WTC11 (cell line): Measurements from ENCODE around the gene RRP1. TPM values are rescaled to one million over a fixed set of nuclear protein-coding genes. Genes with fewer than 3 reads are reported as not detected.
A peak's percentile ranks its signal among the peaks of the same experiment; 100 is the strongest.
"Not testable (repeated sequence)": the region's sequence is repeated elsewhere in the genome, so short reads cannot be mapped to it uniquely, and the experiment has no call there.

Experiments
- ATAC-seq: fragments of 200-7000 bp; cut with Tn5 transposase; 2 replicates; pipeline ENCODE4 v1.10.0; 2021; ENCODE audit warnings: mild to moderate bottlenecking, moderate library complexity
- CTCF ChIA-PET: fragments of 300-600 bp; sonication (Branson Sonifier 250); formaldehyde crosslinking; loops from one replicate; lab custom pipeline; 2021; ENCODE audit warnings: antibody characterized with exemption; lab: Charles Lee
- POLR2A ChIA-PET: fragments of 350-600 bp; sonication (Branson Sonifier 250); formaldehyde crosslinking; loops from one replicate; lab custom pipeline; 2021; ENCODE audit warnings: antibody characterized with exemption; lab: Charles Lee
- DNase-seq: peaks from one replicate; pipeline ENCODE4 v3.0.0; 2021; ENCODE audit warnings: low spot score
- H3K27ac Mint-ChIP-seq: 2 replicates; pipeline ENCODE4 v1.8.0; 2021; ENCODE audit warnings: mixed read lengths
- H3K27me3 Mint-ChIP-seq: 2 replicates; pipeline ENCODE4 v1.8.0; 2021; ENCODE audit warnings: low read depth, mild to moderate bottlenecking, moderate library complexity, mixed read lengths
- H3K36me3 Mint-ChIP-seq: 2 replicates; pipeline ENCODE4 v1.8.0; 2021; ENCODE audit warnings: mixed read lengths
- H3K4me1 Mint-ChIP-seq: 2 replicates; pipeline ENCODE4 v1.8.0; 2022; ENCODE audit warnings: mixed read lengths
- H3K4me3 Mint-ChIP-seq: 2 replicates; pipeline ENCODE4 v1.8.0; 2021; ENCODE audit warnings: mild to moderate bottlenecking, moderate library complexity, mixed read lengths
- H3K9me3 Mint-ChIP-seq: 2 replicates; pipeline ENCODE4 v1.8.0; 2021; ENCODE audit warnings: mixed read lengths
- ATF2 ChIP-seq: sonication (generic); formaldehyde crosslinking; IDR thresholded peaks from 2 replicates; pipeline ENCODE4 v1.8.1; 2022; ENCODE audit warnings: low read depth, missing genetic modification reagents, borderline replicate concordance
- JAZF1 ChIP-seq: fragments of 250-450 bp; sonication (Bioruptor Pico); IDR thresholded peaks from 2 replicates; pipeline ENCODE4 v1.9.0; 2021; ENCODE audit warnings: moderate library complexity, mild to moderate bottlenecking, inconsistent platforms
- NFATC4 ChIP-seq: fragments of 250-450 bp; sonication (Bioruptor Pico); IDR thresholded peaks from 2 replicates; pipeline ENCODE4 v1.9.0; 2021; ENCODE audit warnings: mild to moderate bottlenecking
- NFYB ChIP-seq: sonication (generic); formaldehyde crosslinking; conservative IDR thresholded peaks from 2 replicates; pipeline ENCODE4 v1.8.0; 2022; ENCODE audit warnings: low read depth, missing genetic modification reagents
- OVOL2 ChIP-seq: fragments of 250-450 bp; sonication (Bioruptor Pico); IDR thresholded peaks from 2 replicates; pipeline ENCODE4 v1.9.0; 2021; ENCODE audit warnings: mild to moderate bottlenecking, borderline replicate concordance
- SMAD4 ChIP-seq: sonication (generic); formaldehyde crosslinking; IDR thresholded peaks from 2 replicates; pipeline ENCODE4 v1.8.0; 2022; ENCODE audit warnings: mild to moderate bottlenecking, missing genetic modification reagents
- ZNF121 ChIP-seq: sonication (generic); formaldehyde crosslinking; IDR thresholded peaks from 2 replicates; pipeline ENCODE4 v1.8.0; 2023; ENCODE audit warnings: missing genetic modification reagents
- ZNF263 ChIP-seq: sonication (generic); formaldehyde crosslinking; IDR thresholded peaks from 2 replicates; pipeline ENCODE4 v1.8.1; 2022; ENCODE audit warnings: low read depth, mild to moderate bottlenecking, moderate library complexity, missing genetic modification reagents
- ZNF396 ChIP-seq: fragments of 250-450 bp; sonication (Bioruptor Pico); IDR thresholded peaks from 2 replicates; pipeline ENCODE4 v1.8.0; 2021; ENCODE audit warnings: mild to moderate bottlenecking, moderate library complexity, borderline replicate concordance
- total RNA-seq: library from RNA; stranded (reverse); gene quantifications from 3 replicates; pipeline ENCODE4 v1.2.3, GENCODE V29; 2021
- TF ChIP-seq, protein P1 (sequence below): sonication (generic); formaldehyde crosslinking; IDR thresholded peaks from 2 replicates; pipeline ENCODE4 v1.8.0; 2022; ENCODE audit warnings: mild to moderate bottlenecking, missing genetic modification reagents
- TF ChIP-seq, protein P2 (sequence below): sonication (generic); formaldehyde crosslinking; IDR thresholded peaks from 2 replicates; pipeline ENCODE4 v1.8.1; 2023; ENCODE audit warnings: mild to moderate bottlenecking, missing genetic modification reagents
- TF ChIP-seq, protein P3 (sequence below): sonication (generic); formaldehyde crosslinking; IDR thresholded peaks from 2 replicates; pipeline ENCODE4 v1.8.0; 2023; ENCODE audit warnings: missing genetic modification reagents

Gene RRP1
- total RNA-seq, 1 experiment from 2014 or later, result 53.0 TPM

DNA sequence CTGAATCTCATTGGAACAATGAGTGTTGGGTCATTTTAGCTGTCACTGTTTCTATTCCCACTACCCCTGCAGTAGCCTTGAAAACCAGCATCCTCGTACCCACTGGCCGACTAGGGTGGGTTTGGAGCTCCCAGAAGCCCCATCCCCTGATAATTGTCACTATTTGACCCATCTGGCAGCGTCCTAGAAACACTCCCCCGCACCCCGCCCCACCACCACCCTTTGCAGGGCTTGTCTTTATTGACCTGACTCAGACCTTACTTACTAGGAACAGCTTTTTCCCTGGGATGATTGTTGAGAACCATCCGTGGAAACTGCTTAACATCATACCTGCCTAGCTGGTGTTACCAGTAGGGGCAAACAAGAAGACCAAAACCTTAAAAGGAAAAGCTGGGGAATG, 47.2 kb downstream of the RRP1 start:
- ATAC-seq (no peak), DNase-seq (no peak)
- H3K4me3 Mint-ChIP-seq, result no peak overlapping the region
- H3K36me3 Mint-ChIP-seq, result no peaks in the 10 kb centered on the region
- peaks cover 8% of the 10 kb centered on the region for H3K9me3 Mint-ChIP-seq
- POLR2A ChIA-PET, result interaction anchor here (0.6 kb wide), 2 partner anchors 24 to 1226 kb away, joined by 3 to 4 read pairs; no protein-coding TSS in a partner anchor
- H3K27me3 Mint-ChIP-seq, result no peaks in the 10 kb centered on the region; the same call in 1 of the 2 replicates
- no peaks in the 10 kb centered on the region for H3K4me1 Mint-ChIP-seq
- TF ChIP-seq NFYB (CRISPR knock-in tag), result no peak
- H3K27ac Mint-ChIP-seq, result no peak overlapping the region
- CTCF ChIA-PET, result interaction anchor here (1.1 to 1.7 kb wide), 5 partner anchors 9 to 105 kb away, joined by 3 to 5 read pairs (median 4); no protein-coding TSS in a partner anchor

GRCh38 chr21:43840259-43840658, 50.9 kb downstream of the RRP1 start:
- DNase-seq (no peak), ATAC-seq (no peak)
- CTCF ChIA-PET, result interaction anchor here (1.1 kb wide), 1 partner anchor 101 kb away, joined by 6 read pairs; no protein-coding TSS in a partner anchor
- Mint-ChIP-seq H3K9me3 (peaks cover 5% of the 10 kb centered on the region), H3K4me3 (no peak overlapping the region), H3K36me3 (no peaks in the 10 kb centered on the region), H3K27me3 (no peaks in the 10 kb centered on the region), H3K27ac (no peak overlapping the region), H3K4me1 (no peaks in the 10 kb centered on the region)
- POLR2A ChIA-PET, result no interaction called here
- TF ChIP-seq, protein P1, sequence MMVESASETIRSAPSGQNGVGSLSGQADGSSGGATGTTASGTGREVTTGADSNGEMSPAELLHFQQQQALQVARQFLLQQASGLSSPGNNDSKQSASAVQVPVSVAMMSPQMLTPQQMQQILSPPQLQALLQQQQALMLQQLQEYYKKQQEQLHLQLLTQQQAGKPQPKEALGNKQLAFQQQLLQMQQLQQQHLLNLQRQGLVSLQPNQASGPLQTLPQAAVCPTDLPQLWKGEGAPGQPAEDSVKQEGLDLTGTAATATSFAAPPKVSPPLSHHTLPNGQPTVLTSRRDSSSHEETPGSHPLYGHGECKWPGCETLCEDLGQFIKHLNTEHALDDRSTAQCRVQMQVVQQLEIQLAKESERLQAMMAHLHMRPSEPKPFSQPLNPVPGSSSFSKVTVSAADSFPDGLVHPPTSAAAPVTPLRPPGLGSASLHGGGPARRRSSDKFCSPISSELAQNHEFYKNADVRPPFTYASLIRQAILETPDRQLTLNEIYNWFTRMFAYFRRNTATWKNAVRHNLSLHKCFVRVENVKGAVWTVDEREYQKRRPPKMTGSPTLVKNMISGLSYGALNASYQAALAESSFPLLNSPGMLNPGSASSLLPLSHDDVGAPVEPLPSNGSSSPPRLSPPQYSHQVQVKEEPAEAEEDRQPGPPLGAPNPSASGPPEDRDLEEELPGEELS (CRISPR knock-in tag), result no peak
- TF ChIP-seq ZNF121 (CRISPR knock-in tag), result peak; percentile 84

- peaks cover 5% of the 10 kb centered on the region for H3K9me3 Mint-ChIP-seq
- no peaks in the 10 kb centered on the region for H3K4me1 Mint-ChIP-seq
- ChIA-PET POLR2A (no interaction called here), CTCF (no interaction called here)
- no peaks in the 10 kb centered on the region for H3K27me3 Mint-ChIP-seq
- ATAC-seq (no peak), DNase-seq (no peak)
- TF ChIP-seq ATF2 (CRISPR knock-in tag), result no peak
- no peak for TF ChIP-seq ZNF263 (CRISPR knock-in tag)
- no peak for TF ChIP-seq JAZF1 (CRISPR knock-in tag)
- TF ChIP-seq NFATC4 (CRISPR knock-in tag), result no peak
- TF ChIP-seq, protein P2, sequence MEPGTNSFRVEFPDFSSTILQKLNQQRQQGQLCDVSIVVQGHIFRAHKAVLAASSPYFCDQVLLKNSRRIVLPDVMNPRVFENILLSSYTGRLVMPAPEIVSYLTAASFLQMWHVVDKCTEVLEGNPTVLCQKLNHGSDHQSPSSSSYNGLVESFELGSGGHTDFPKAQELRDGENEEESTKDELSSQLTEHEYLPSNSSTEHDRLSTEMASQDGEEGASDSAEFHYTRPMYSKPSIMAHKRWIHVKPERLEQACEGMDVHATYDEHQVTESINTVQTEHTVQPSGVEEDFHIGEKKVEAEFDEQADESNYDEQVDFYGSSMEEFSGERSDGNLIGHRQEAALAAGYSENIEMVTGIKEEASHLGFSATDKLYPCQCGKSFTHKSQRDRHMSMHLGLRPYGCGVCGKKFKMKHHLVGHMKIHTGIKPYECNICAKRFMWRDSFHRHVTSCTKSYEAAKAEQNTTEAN (CRISPR knock-in tag), result no peak
- TF ChIP-seq OVOL2, result no peak
- no peak for TF ChIP-seq SMAD4 (CRISPR knock-in tag)
- TF ChIP-seq ZNF121 (CRISPR knock-in tag), result no peak
- TF ChIP-seq ZNF396 (CRISPR knock-in tag), result no peak
- TF ChIP-seq, protein P3, sequence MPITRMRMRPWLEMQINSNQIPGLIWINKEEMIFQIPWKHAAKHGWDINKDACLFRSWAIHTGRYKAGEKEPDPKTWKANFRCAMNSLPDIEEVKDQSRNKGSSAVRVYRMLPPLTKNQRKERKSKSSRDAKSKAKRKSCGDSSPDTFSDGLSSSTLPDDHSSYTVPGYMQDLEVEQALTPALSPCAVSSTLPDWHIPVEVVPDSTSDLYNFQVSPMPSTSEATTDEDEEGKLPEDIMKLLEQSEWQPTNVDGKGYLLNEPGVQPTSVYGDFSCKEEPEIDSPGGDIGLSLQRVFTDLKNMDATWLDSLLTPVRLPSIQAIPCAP, result no peak
- no peaks in the 10 kb centered on the region for H3K36me3 Mint-ChIP-seq
- H3K4me3 Mint-ChIP-seq, result no peak overlapping the region
- H3K27ac Mint-ChIP-seq, result no peak overlapping the region
Measured at GRCh38 chr21:43842742-43843141, 53.4 kb downstream of the RRP1 start.

DNA sequence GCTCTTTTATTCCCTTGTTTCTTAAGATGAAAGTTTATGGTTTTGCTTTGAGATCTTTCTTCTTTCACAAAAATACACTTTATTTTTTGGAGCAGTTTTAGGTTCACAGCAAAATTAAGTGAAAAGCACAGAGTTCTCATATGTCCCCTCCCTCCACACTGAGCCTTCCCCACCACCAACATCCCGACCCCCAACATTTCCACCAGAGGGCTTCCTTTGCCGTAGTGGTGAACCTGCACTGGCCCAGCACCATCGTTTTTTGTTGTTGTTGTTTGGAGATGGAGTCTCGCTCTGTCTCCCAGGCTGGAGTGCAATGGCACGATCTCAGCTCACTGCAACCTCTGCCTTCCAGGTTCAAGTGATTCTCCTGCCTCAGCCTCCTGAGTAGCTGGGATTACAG, 55.5 kb downstream of the RRP1 start:
- DNase-seq, result not testable (repeated sequence)

More for the DNA sequence above, 55.5 kb downstream of the RRP1 start:
- H3K4me1 Mint-ChIP-seq, H3K9me3 Mint-ChIP-seq, H3K4me3 Mint-ChIP-seq, H3K36me3 Mint-ChIP-seq, POLR2A ChIA-PET, H3K27me3 Mint-ChIP-seq: not testable (repeated sequence)
- H3K27ac Mint-ChIP-seq, result 0 out of 2 replicates have a peak overlapping the region, but pooled peaks have one; percentile 17
- peak; percentile 82 for ATAC-seq
- CTCF ChIA-PET, result interaction anchor here (0.8 to 1.6 kb wide), 5 partner anchors 8 to 131 kb away, joined by 3 to 11 read pairs (median 6); no protein-coding TSS in a partner anchor
